Esophagus (tissue), 2 donors: ENCODE results near the gene PUSL1. TPM values are rescaled to one million over a fixed set of nuclear protein-coding genes. Genes with fewer than 3 reads are reported as not detected.

Experiments used
- H3K27ac ChIP-seq, 2 donors: one replicate each; pipeline ENCODE4 v1.5.1; 2013; ENCODE audit warnings: low read depth in 2 of 2, mild to moderate bottlenecking in 2 of 2, inconsistent platforms in 1 of 2, low read length in 1 of 2, moderate library complexity in 1 of 2
- H3K27me3 ChIP-seq, 2 donors: one replicate each; pipeline ENCODE4 v1.6.1; 2013; ENCODE audit warnings: low read length in 2 of 2, control low read depth in 1 of 2, mild to moderate bottlenecking in 1 of 2; ENCODE audit not compliant: insufficient read depth in 2 of 2, control insufficient read depth in 1 of 2
- H3K36me3 ChIP-seq, 2 donors: one replicate each; pipeline ENCODE4 v1.6.1; 2013; ENCODE audit warnings: low read length in 1 of 2; ENCODE audit not compliant: control insufficient read depth in 2 of 2, insufficient read depth in 2 of 2
- H3K4me1 ChIP-seq, 2 donors: one replicate each; pipeline ENCODE4 v1.6.1; 2013; ENCODE audit warnings: low read length in 1 of 2; ENCODE audit not compliant: control insufficient read depth in 2 of 2, insufficient read depth in 2 of 2
- H3K4me3 ChIP-seq, 2 donors: one replicate each; pipeline ENCODE4 v1.5.1; 2013; ENCODE audit warnings: low read length in 2 of 2, mild to moderate bottlenecking in 2 of 2, low read depth in 1 of 2, moderate library complexity in 1 of 2
- H3K9me3 ChIP-seq, 2 donors: one replicate each; pipeline ENCODE4 v1.6.1; 2013; ENCODE audit warnings: mild to moderate bottlenecking in 2 of 2, low read depth in 1 of 2, low read length in 1 of 2, moderate library complexity in 1 of 2; ENCODE audit not compliant: control insufficient read depth in 2 of 2, insufficient read depth in 1 of 2
- WGBS, 2 donors: extraction: QIAGEN DNeasy Blood & Tissue Kit; methylation state at CpG; one replicate each; pipeline ENCODE4 v1.1.7; 2013; 5-methylcytosine and 5-hydroxymethylcytosine counted together
- polyA plus RNA-seq, 2 donors: library from polyadenylated mRNA; stranded (reverse); fragments of 200-250 nt; gene quantifications; one replicate each; pipeline ENCODE4 v1.2.3, GENCODE V29; 2013
- donor health status: healthy with polysubstance abuse.
- donor health status: Bipolar disorder and iron deficiency.

PUSL1 gene
- polyA plus RNA-seq, 2 donors, result 24.4 to 24.8 TPM

- peaks cover 12 to 38% of the 10 kb centered on the region in 2 donors for H3K4me1 ChIP-seq
- no peaks in the 10 kb centered on the region for H3K9me3 ChIP-seq
- H3K4me3 ChIP-seq, result no peak overlapping the region
- no peak overlapping the region for H3K27ac ChIP-seq
- peaks cover 0 to 30% of the 10 kb centered on the region in 2 donors for H3K36me3 ChIP-seq
- 73 to 76% methylated on average over 12 of the region's 12 CpGs for WGBS, 2 donors
- no peaks in the 10 kb centered on the region for H3K27me3 ChIP-seq
Observed at GRCh38 chr1:1300352-1300739, 8.1 kb upstream of the PUSL1 start.

- H3K27ac ChIP-seq, result peak overlapping the region in 1 of 2 donors; percentile 4
- H3K36me3 ChIP-seq, result peaks cover 0 to 17% of the 10 kb centered on the region in 2 donors
- 85 to 89% methylated on average over 9 of the region's 9 CpGs for WGBS, 2 donors
- no peak overlapping the region for H3K4me3 ChIP-seq
- no peaks in the 10 kb centered on the region for H3K9me3 ChIP-seq
- H3K4me1 ChIP-seq, result peaks cover 27 to 54% of the 10 kb centered on the region in 2 donors
- H3K27me3 ChIP-seq, result no peaks in the 10 kb centered on the region
Observed at GRCh38 chr1:1302006-1302430, 6.4 kb upstream of the PUSL1 start.

- H3K27ac ChIP-seq, result peak overlapping the region; percentile 80 to 98
- H3K27me3 ChIP-seq, result no peaks in the 10 kb centered on the region
- peak overlapping the region in 1 of 2 donors; percentile 19 for H3K4me3 ChIP-seq
- peaks cover 28 to 55% of the 10 kb centered on the region in 2 donors for H3K4me1 ChIP-seq
- WGBS, 2 donors, result 47 to 70% methylated on average over 31 of the region's 31 CpGs
- H3K36me3 ChIP-seq, result peaks cover 0 to 12% of the 10 kb centered on the region in 2 donors
- no peaks in the 10 kb centered on the region for H3K9me3 ChIP-seq
Observed at GRCh38 chr1:1302951-1303509, 5.4 kb upstream of the PUSL1 start.

- H3K4me3 ChIP-seq, result peak overlapping the region in 1 of 2 donors; percentile 4
- H3K27me3 ChIP-seq, result no peaks in the 10 kb centered on the region
- no peaks in the 10 kb centered on the region for H3K9me3 ChIP-seq
- peaks cover 28 to 55% of the 10 kb centered on the region in 2 donors for H3K4me1 ChIP-seq
- H3K36me3 ChIP-seq, result peaks cover 0 to 10% of the 10 kb centered on the region in 2 donors
- peak overlapping the region; percentile 80 to 98 for H3K27ac ChIP-seq
- 58 to 76% methylated on average over 13 of the region's 13 CpGs for WGBS, 2 donors
Observed at GRCh38 chr1:1303736-1304135, 4.7 kb upstream of the PUSL1 start.

GRCh38 chr1:1304331-1305299 lies 3.8 kb upstream of the PUSL1 start:
- peaks cover 28 to 60% of the 10 kb centered on the region in 2 donors for H3K4me1 ChIP-seq
- peaks cover 0 to 8% of the 10 kb centered on the region in 2 donors for H3K36me3 ChIP-seq
- WGBS, 2 donors, result 18 to 41% methylated on average over 28 to 29 of the region's 29 CpGs
- no peaks in the 10 kb centered on the region for H3K27me3 ChIP-seq
- peak overlapping the region; percentile 37 to 69 for H3K4me3 ChIP-seq
- H3K9me3 ChIP-seq, result no peaks in the 10 kb centered on the region
- peak overlapping the region; percentile 86 to 98 for H3K27ac ChIP-seq

GRCh38 chr1:1305300-1306069 lies 2.9 kb upstream of the PUSL1 start:
- Histone ChIP-seq H3K27ac (peak overlapping the region; percentile 86 to 98), H3K36me3 (peaks cover 0 to 5% of the 10 kb centered on the region in 2 donors), H3K4me1 (peaks cover 31 to 62% of the 10 kb centered on the region in 2 donors), H3K9me3 (no peaks in the 10 kb centered on the region), H3K27me3 (no peaks in the 10 kb centered on the region), H3K4me3 (peak overlapping the region; percentile 69 to 77)
- 12 to 25% methylated on average over 23 to 25 of the region's 25 CpGs for WGBS, 2 donors

- Histone ChIP-seq H3K27ac (peak overlapping the region; percentile 86 to 98), H3K9me3 (no peaks in the 10 kb centered on the region), H3K4me3 (peak overlapping the region; percentile 69 to 77), H3K27me3 (no peaks in the 10 kb centered on the region), H3K4me1 (peaks cover 31 to 63% of the 10 kb centered on the region in 2 donors), H3K36me3 (peaks cover 0 to 12% of the 10 kb centered on the region in 2 donors)
- WGBS, 2 donors, result 17 to 30% methylated on average over 11 of the region's 11 CpGs
Observed at GRCh38 chr1:1306070-1306660, 2.2 kb upstream of the PUSL1 start.

GRCh38 chr1:1306661-1307260 lies 1.6 kb upstream of the PUSL1 start:
- H3K27me3 ChIP-seq, result no peaks in the 10 kb centered on the region
- H3K9me3 ChIP-seq, result no peaks in the 10 kb centered on the region
- peaks cover 31 to 65% of the 10 kb centered on the region in 2 donors for H3K4me1 ChIP-seq
- H3K4me3 ChIP-seq, result peak overlapping the region; percentile 69 to 77
- H3K27ac ChIP-seq, result peak overlapping the region; percentile 98
- peaks cover 0 to 18% of the 10 kb centered on the region in 2 donors for H3K36me3 ChIP-seq
- 23 to 33% methylated on average over 27 of the region's 27 CpGs for WGBS, 2 donors
